ENCODE data around the gene CCDC200. TPM values are rescaled to one million over a fixed set of nuclear protein-coding genes. Genes with fewer than 3 reads are reported as not detected.

The CCDC200 gene
- total RNA-seq, 3 donors from 2014 or later = not detected

GRCh38 chr17:43226393-43226792 lies 2.0 kb downstream of the CCDC200 start:
- Histone ChIP-seq H3K4me3 (no peak overlapping the region), H3K36me3 (ENCODE audit: low read depth) (no peaks in the 10 kb centered on the region), H3K9me3 (no peaks in the 10 kb centered on the region), H3K4me1 (ENCODE audit: low read depth) (no peaks in the 10 kb centered on the region)
- intact Hi-C loops (cut with DNase I, micrococcal nuclease) = no loop called here
- TF ChIP-seq CTCF (IDR thresholded peaks at IDR 0.05) = no peak
- DNase-seq (no peak), ATAC-seq (no peak)

GRCh38 chr17:43224146-43224705 lies 4.2 kb downstream of the CCDC200 start:
- H3K4me1 ChIP-seq (ENCODE audit: low read depth) = no peaks in the 10 kb centered on the region
- intact Hi-C loops (cut with DNase I, micrococcal nuclease) = no loop called here
- ATAC-seq (no peak), DNase-seq (no peak)
- no peak overlapping the region for H3K4me3 ChIP-seq
- H3K9me3 ChIP-seq = no peaks in the 10 kb centered on the region
- H3K36me3 ChIP-seq (ENCODE audit: low read depth) = no peaks in the 10 kb centered on the region
- TF ChIP-seq CTCF (IDR thresholded peaks at IDR 0.05) = no peak

- no peak for TF ChIP-seq CTCF (IDR thresholded peaks at IDR 0.05)
- no peaks in the 10 kb centered on the region for H3K4me1 ChIP-seq (ENCODE audit: low read depth)
- DNase-seq = no peak
- intact Hi-C loops (cut with DNase I, micrococcal nuclease) = no loop called here
- ATAC-seq = no peak
- no peaks in the 10 kb centered on the region for H3K36me3 ChIP-seq (ENCODE audit: low read depth)
- no peaks in the 10 kb centered on the region for H3K9me3 ChIP-seq
- no peak overlapping the region for H3K4me3 ChIP-seq
Observed at GRCh38 chr17:43220511-43221125, 7.8 kb downstream of the CCDC200 start.

- no peaks in the 10 kb centered on the region for H3K4me1 ChIP-seq (ENCODE audit: low read depth)
- no peak overlapping the region for H3K4me3 ChIP-seq
- no peak for TF ChIP-seq CTCF (IDR thresholded peaks at IDR 0.05)
- H3K9me3 ChIP-seq = no peaks in the 10 kb centered on the region
- H3K36me3 ChIP-seq (ENCODE audit: low read depth) = no peaks in the 10 kb centered on the region
- DNase-seq = no peak
- intact Hi-C loops (cut with DNase I, micrococcal nuclease) = no loop called here
- no peak for ATAC-seq
Observed at GRCh38 chr17:43219746-43220380, 8.6 kb downstream of the CCDC200 start.

- no peak overlapping the region for H3K4me3 ChIP-seq
- no peaks in the 10 kb centered on the region for H3K4me1 ChIP-seq (ENCODE audit: low read depth)
- intact Hi-C loops (cut with DNase I, micrococcal nuclease) = no loop called here
Observed at GRCh38 chr17:43219001-43219400, 9.4 kb downstream of the CCDC200 start.

More at GRCh38 chr17:43219001-43219400, 9.4 kb downstream of the CCDC200 start:
- H3K9me3 ChIP-seq = no peaks in the 10 kb centered on the region
- TF ChIP-seq CTCF (IDR thresholded peaks at IDR 0.05) = no peak
- DNase-seq = no peak
- H3K36me3 ChIP-seq (ENCODE audit: low read depth) = no peaks in the 10 kb centered on the region
- no peak for ATAC-seq

Data from mucosa of descending colon (tissue), 3 donors.